ENCODE results near the gene MRPL57. TPM values are rescaled to one million over a fixed set of nuclear protein-coding genes. Genes with fewer than 3 reads are reported as not detected.
A peak's percentile ranks its signal among the peaks of the same experiment; 100 is the strongest.
"Not testable (repeated sequence)": the region's sequence is repeated elsewhere in the genome, so short reads cannot be mapped to it uniquely, and the experiment has no call there.

MRPL57 gene
- polyA plus RNA-seq, 1 donor, result 19.6 TPM

DNA sequence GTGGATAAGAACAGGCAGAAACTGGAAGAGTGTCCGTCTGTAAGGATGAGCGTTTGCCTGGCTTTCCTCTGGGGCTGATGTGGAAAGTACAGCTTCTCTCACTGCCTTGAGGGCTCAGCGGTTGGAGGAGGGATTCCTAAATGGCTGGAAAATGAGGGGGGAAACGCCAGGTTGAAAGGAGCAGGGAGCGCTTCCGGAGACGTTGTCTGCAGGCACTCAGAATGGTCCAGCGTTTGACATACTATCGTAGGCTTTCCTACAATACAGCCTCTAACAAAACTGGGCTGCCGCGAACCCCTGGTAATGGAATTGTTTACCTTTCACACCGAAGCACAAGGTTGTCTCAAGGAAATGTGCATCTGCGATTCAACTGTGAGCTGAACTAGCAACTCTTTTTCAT lies 39.9 kb downstream of the MRPL57 start:
- no peak overlapping the region for H3K27ac ChIP-seq (ENCODE audit: low read length)

DNA sequence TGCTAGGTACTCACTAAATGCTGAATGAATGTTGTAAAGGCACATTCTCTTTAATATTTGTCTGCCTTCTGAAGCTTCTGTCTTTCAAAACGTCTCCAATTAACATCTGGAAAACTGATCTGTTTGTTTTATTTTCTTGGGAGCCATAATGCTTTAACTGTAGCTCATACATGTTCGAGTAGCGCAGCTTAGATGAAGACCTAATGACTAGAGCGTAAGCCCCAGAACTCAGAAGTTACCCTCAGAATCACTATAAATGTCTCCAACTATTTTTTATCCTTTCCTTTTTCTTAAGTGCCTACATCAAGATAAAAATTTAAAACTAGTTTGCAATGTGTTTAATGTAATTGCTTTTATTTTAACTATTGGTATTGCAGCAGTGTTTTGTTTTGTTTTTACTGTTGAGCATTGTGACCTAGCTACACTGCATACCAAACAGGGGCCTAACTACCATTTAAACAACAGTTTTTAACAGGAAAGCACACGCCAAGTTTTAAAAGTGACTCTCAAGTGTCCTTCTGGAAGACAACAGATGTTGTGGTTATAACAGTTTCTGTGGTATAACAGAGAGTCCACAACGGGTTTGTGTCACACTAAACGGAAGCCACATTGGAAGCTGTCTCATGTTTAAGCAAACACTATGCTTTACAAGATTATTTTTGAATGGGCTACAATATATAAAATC lies 42.0 kb downstream of the MRPL57 start:
- H3K27ac ChIP-seq (ENCODE audit: low read length), result no peak overlapping the region
- 100% methylated on average over 2 of the region's 7 CpGs for WGBS (ENCODE audit: insufficient coverage, low lambda C conversion rate)

More for the DNA sequence above, 39.9 kb downstream of the MRPL57 start:
- WGBS (ENCODE audit: insufficient coverage, low lambda C conversion rate), result no CpG with 5 or more reads among the region's 13 CpGs
- Histone ChIP-seq H3K4me1 (ENCODE audit: control insufficient read depth, insufficient read depth, low read length) (no peaks in the 10 kb centered on the region), H3K36me3 (ENCODE audit: control insufficient read depth, insufficient read depth, low read length) (no peaks in the 10 kb centered on the region), H3K4me3 (ENCODE audit: low read length) (no peak overlapping the region), H3K27me3 (ENCODE audit: control insufficient read depth, insufficient read depth, low read length) (peaks cover 2% of the 10 kb centered on the region), H3K9me3 (ENCODE audit: control insufficient read depth, low read depth, low read length) (no peaks in the 10 kb centered on the region)
- DNase-seq, result no peak

GRCh38 chr13:21219036-21219381 lies 42.6 kb downstream of the MRPL57 start:
- no peaks in the 10 kb centered on the region for H3K36me3 ChIP-seq (ENCODE audit: control insufficient read depth, insufficient read depth, low read length)
- WGBS (ENCODE audit: insufficient coverage, low lambda C conversion rate), result 82% methylated on average over 2 of the region's 3 CpGs
- H3K4me1 ChIP-seq (ENCODE audit: control insufficient read depth, insufficient read depth, low read length), result no peaks in the 10 kb centered on the region
- H3K27me3 ChIP-seq (ENCODE audit: control insufficient read depth, insufficient read depth, low read length), result peaks cover 2% of the 10 kb centered on the region
- DNase-seq, result no peak
- H3K4me3 ChIP-seq (ENCODE audit: low read length), result no peak overlapping the region
- no peaks in the 10 kb centered on the region for H3K9me3 ChIP-seq (ENCODE audit: control insufficient read depth, low read depth, low read length)
- no peak overlapping the region for H3K27ac ChIP-seq (ENCODE audit: low read length)

More for the DNA sequence above, 42.0 kb downstream of the MRPL57 start:
- Histone ChIP-seq H3K4me3 (ENCODE audit: low read length) (no peak overlapping the region), H3K4me1 (ENCODE audit: control insufficient read depth, insufficient read depth, low read length) (no peaks in the 10 kb centered on the region), H3K9me3 (ENCODE audit: control insufficient read depth, low read depth, low read length) (no peaks in the 10 kb centered on the region), H3K27me3 (ENCODE audit: control insufficient read depth, insufficient read depth, low read length) (peaks cover 2% of the 10 kb centered on the region), H3K36me3 (ENCODE audit: control insufficient read depth, insufficient read depth, low read length) (no peaks in the 10 kb centered on the region)
- DNase-seq, result peak in 1 of 2 donors; percentile 5

DNA sequence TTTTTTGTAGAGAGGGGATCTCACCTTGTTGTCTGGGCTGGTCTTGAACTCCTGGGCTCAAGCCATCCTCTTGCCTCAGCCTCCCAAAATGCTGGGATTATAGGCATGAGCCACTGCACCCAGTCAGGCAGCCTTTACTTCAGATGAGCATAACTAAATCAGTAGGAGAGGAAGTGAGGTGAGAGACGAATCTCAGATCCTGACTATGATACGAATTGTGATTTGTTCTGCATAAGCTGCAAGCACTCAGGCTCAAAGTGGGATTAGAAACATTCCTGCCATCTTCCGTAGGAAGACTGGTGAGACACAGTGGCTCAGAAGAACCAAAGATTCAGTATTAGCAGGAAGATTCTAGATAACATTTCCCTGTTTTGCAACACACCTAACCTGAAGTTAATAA lies 43.3 kb downstream of the MRPL57 start:
- H3K4me3 ChIP-seq (ENCODE audit: low read length); H3K27me3 ChIP-seq (ENCODE audit: control insufficient read depth, insufficient read depth, low read length); DNase-seq; H3K36me3 ChIP-seq (ENCODE audit: control insufficient read depth, insufficient read depth, low read length); H3K27ac ChIP-seq (ENCODE audit: low read length); H3K4me1 ChIP-seq (ENCODE audit: control insufficient read depth, insufficient read depth, low read length); H3K9me3 ChIP-seq (ENCODE audit: control insufficient read depth, low read depth, low read length): not testable (repeated sequence)
- WGBS (ENCODE audit: insufficient coverage, low lambda C conversion rate), result no CpG with 5 or more reads among the region's 3 CpGs

DNA sequence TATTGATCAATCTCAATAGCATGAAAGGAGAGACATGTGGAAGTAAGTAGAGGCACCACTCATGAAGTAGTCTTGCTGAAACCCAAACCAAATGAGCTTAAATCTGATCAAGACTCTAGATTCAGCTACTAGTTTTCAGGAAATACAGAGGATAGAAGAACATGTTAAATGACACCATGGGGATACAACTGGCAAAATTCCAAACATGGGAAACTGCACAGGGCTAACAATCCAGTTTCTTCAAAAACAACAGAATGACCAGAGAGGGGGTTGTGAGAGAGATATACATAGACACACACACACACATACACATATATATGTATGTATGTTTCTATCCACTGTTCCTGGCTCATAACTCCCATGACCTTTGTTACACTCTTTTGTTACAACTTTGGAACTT lies 44.8 kb downstream of the MRPL57 start:
- no peaks in the 10 kb centered on the region for H3K4me1 ChIP-seq (ENCODE audit: control insufficient read depth, insufficient read depth, low read length)
- H3K4me3 ChIP-seq (ENCODE audit: low read length), result no peak overlapping the region
- H3K27ac ChIP-seq (ENCODE audit: low read length), result no peak overlapping the region
- H3K27me3 ChIP-seq (ENCODE audit: control insufficient read depth, insufficient read depth, low read length), result peaks cover under 1% of the 10 kb centered on the region
- H3K9me3 ChIP-seq (ENCODE audit: control insufficient read depth, low read depth, low read length), result no peaks in the 10 kb centered on the region
- DNase-seq, result no peak
- no peaks in the 10 kb centered on the region for H3K36me3 ChIP-seq (ENCODE audit: control insufficient read depth, insufficient read depth, low read length)

GRCh38 chr13:21225082-21225481 lies 48.6 kb downstream of the MRPL57 start:
- H3K4me1 ChIP-seq (ENCODE audit: control insufficient read depth, insufficient read depth, low read length), result no peaks in the 10 kb centered on the region
- WGBS (ENCODE audit: insufficient coverage, low lambda C conversion rate), result no CpG with 5 or more reads among the region's 6 CpGs
- DNase-seq, result no peak

GRCh38 chr13:21225841-21226581 lies 49.6 kb downstream of the MRPL57 start:
- no peak for DNase-seq
- H3K36me3 ChIP-seq (ENCODE audit: control insufficient read depth, insufficient read depth, low read length), result no peaks in the 10 kb centered on the region
- no peak overlapping the region for H3K27ac ChIP-seq (ENCODE audit: low read length)
- WGBS (ENCODE audit: insufficient coverage, low lambda C conversion rate), result no CpG with 5 or more reads among the region's 17 CpGs
- no peaks in the 10 kb centered on the region for H3K4me1 ChIP-seq (ENCODE audit: control insufficient read depth, insufficient read depth, low read length)
- no peaks in the 10 kb centered on the region for H3K9me3 ChIP-seq (ENCODE audit: control insufficient read depth, low read depth, low read length)
- H3K27me3 ChIP-seq (ENCODE audit: control insufficient read depth, insufficient read depth, low read length), result no peaks in the 10 kb centered on the region
- H3K4me3 ChIP-seq (ENCODE audit: low read length), result no peak overlapping the region

More at GRCh38 chr13:21225082-21225481, 48.6 kb downstream of the MRPL57 start:
- H3K4me3 ChIP-seq (ENCODE audit: low read length), result no peak overlapping the region
- no peaks in the 10 kb centered on the region for H3K9me3 ChIP-seq (ENCODE audit: control insufficient read depth, low read depth, low read length)
- no peaks in the 10 kb centered on the region for H3K27me3 ChIP-seq (ENCODE audit: control insufficient read depth, insufficient read depth, low read length)
- H3K36me3 ChIP-seq (ENCODE audit: control insufficient read depth, insufficient read depth, low read length), result no peaks in the 10 kb centered on the region
- H3K27ac ChIP-seq (ENCODE audit: low read length), result no peak overlapping the region

GRCh38 chr13:21227917-21228316 lies 51.5 kb downstream of the MRPL57 start:
- no CpG with 5 or more reads among the region's 7 CpGs for WGBS (ENCODE audit: insufficient coverage, low lambda C conversion rate)
- Histone ChIP-seq H3K4me3 (ENCODE audit: low read length) (no peak overlapping the region), H3K4me1 (ENCODE audit: control insufficient read depth, insufficient read depth, low read length) (no peaks in the 10 kb centered on the region), H3K36me3 (ENCODE audit: control insufficient read depth, insufficient read depth, low read length) (no peaks in the 10 kb centered on the region), H3K27ac (ENCODE audit: low read length) (no peak overlapping the region), H3K27me3 (ENCODE audit: control insufficient read depth, insufficient read depth, low read length) (no peaks in the 10 kb centered on the region), H3K9me3 (ENCODE audit: control insufficient read depth, low read depth, low read length) (no peaks in the 10 kb centered on the region)
- no peak for DNase-seq

Other genes starting within 250 kb of the MRPL57 start
- gene LATS2, start 115.1 kb upstream of the MRPL57 start, polyA plus RNA-seq, result 7.4 TPM
- 127 TPM for gene SAP18, start 36.5 kb upstream of the MRPL57 start, polyA plus RNA-seq
- gene SKA3, start 106 bp upstream of the MRPL57 start, polyA plus RNA-seq, result 5.3 TPM